ENCODE measurements around the gene PRPSAP1.

Gene PRPSAP1

GRCh38 chr17:76333673-76334505 is 19.8 kb downstream of the PRPSAP1 start:
- H3K4me3 ChIP-seq (ENCODE audit: low read length), result no peak overlapping the region
- no peak for DNase-seq (ENCODE audit: low read depth)
- no peak for TF ChIP-seq CTCF (conservative IDR thresholded peaks at IDR 0.05; ENCODE audit: low read length)

- no peak for TF ChIP-seq CTCF (conservative IDR thresholded peaks at IDR 0.05; ENCODE audit: low read length)
- DNase-seq (ENCODE audit: low read depth), result no peak
- H3K4me3 ChIP-seq (ENCODE audit: low read length), result no peak overlapping the region
These were observed 22.6 kb downstream of the PRPSAP1 start for GRCh38 chr17:76331083-76331482.

GRCh38 chr17:76329664-76330063 is 24.1 kb downstream of the PRPSAP1 start:
- no peak overlapping the region for H3K4me3 ChIP-seq (ENCODE audit: low read length)
- DNase-seq (ENCODE audit: low read depth), result no peak
- TF ChIP-seq CTCF (conservative IDR thresholded peaks at IDR 0.05; ENCODE audit: low read length), result no peak

- H3K4me3 ChIP-seq (ENCODE audit: low read length), result no peak overlapping the region
- TF ChIP-seq CTCF (conservative IDR thresholded peaks at IDR 0.05; ENCODE audit: low read length), result no peak
- DNase-seq (ENCODE audit: low read depth), result no peak
These were observed 26.0 kb downstream of the PRPSAP1 start for GRCh38 chr17:76327696-76328095.

- DNase-seq (ENCODE audit: low read depth), result no peak
- no peak overlapping the region for H3K4me3 ChIP-seq (ENCODE audit: low read length)
- no peak for TF ChIP-seq CTCF (conservative IDR thresholded peaks at IDR 0.05; ENCODE audit: low read length)
These were observed 27.4 kb downstream of the PRPSAP1 start for GRCh38 chr17:76326306-76326705.

GRCh38 chr17:76318586-76318985 is 35.1 kb downstream of the PRPSAP1 start:
- H3K4me3 ChIP-seq (ENCODE audit: low read length), result no peak overlapping the region
- DNase-seq (ENCODE audit: low read depth), result no peak
- TF ChIP-seq CTCF (conservative IDR thresholded peaks at IDR 0.05; ENCODE audit: low read length), result no peak

- no peak for DNase-seq (ENCODE audit: low read depth)
- no peak overlapping the region for H3K4me3 ChIP-seq (ENCODE audit: low read length)
- no peak for TF ChIP-seq CTCF (conservative IDR thresholded peaks at IDR 0.05; ENCODE audit: low read length)
These were observed 36.2 kb downstream of the PRPSAP1 start for GRCh38 chr17:76317535-76317934.
